Measurements from ENCODE around the gene FILIP1. TPM values are rescaled to one million over a fixed set of nuclear protein-coding genes. Genes with fewer than 3 reads are reported as not detected.

FILIP1 gene
- total RNA-seq, 3 donors from 2014 or later (not counting 1 experiment from before 2014, with no cell fraction given): not detected

DNA sequence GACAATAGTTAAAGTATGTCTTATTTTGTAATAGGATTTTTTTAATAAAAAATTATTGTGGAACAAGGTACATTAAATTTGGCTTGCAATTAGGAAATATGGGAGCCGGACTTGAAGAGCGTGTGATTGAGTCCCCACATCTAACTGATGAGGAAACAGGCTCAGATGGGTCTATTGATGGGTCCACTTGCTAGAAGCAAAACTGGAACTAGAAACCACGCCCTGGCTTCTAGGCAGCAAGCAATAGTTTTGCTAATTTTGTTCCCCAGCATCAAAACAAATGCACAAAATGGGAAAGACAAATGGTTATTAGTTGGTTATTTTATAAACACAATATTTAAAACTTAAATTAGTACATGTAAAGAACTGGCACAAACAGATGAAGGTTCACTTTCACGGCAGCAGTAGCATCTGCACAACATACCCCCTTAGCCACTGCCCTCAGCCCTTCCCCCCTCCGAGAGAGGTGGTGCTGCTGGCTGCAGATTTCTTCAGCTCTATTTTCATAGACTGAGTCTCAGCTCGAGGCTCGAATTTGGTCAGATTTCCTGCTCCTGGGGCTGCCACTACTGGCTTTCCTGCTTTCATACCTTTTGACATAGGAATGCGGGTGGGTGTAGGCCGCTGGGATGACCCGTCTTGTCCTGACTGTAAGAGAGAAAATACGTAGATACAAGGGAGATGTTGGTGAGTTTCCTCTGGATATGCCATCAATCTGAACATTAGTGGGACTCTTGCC lies 185.2 kb downstream of the FILIP1 start:
- H3K4me3 ChIP-seq (ENCODE audit: low read length): no peak overlapping the region
- H3K4me1 Mint-ChIP-seq: no peaks in the 10 kb centered on the region
- H3K4me3 Mint-ChIP-seq: no peak overlapping the region
- ATAC-seq: no peak
- H3K27ac Mint-ChIP-seq: no peak overlapping the region
- no peaks in the 10 kb centered on the region for H3K9me3 ChIP-seq (ENCODE audit: control insufficient read depth, insufficient read depth, low read length)
- H3K9me3 Mint-ChIP-seq: no peaks in the 10 kb centered on the region
- 73% methylated on average over 10 of the region's 11 CpGs for WGBS (ENCODE audit: insufficient coverage)
- H3K27ac ChIP-seq (ENCODE audit: low read length): no peak overlapping the region
- TF ChIP-seq, protein P1, sequence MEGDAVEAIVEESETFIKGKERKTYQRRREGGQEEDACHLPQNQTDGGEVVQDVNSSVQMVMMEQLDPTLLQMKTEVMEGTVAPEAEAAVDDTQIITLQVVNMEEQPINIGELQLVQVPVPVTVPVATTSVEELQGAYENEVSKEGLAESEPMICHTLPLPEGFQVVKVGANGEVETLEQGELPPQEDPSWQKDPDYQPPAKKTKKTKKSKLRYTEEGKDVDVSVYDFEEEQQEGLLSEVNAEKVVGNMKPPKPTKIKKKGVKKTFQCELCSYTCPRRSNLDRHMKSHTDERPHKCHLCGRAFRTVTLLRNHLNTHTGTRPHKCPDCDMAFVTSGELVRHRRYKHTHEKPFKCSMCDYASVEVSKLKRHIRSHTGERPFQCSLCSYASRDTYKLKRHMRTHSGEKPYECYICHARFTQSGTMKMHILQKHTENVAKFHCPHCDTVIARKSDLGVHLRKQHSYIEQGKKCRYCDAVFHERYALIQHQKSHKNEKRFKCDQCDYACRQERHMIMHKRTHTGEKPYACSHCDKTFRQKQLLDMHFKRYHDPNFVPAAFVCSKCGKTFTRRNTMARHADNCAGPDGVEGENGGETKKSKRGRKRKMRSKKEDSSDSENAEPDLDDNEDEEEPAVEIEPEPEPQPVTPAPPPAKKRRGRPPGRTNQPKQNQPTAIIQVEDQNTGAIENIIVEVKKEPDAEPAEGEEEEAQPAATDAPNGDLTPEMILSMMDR (IDR thresholded peaks at IDR 0.05): no peak
- H3K27me3 ChIP-seq (ENCODE audit: control insufficient read depth, insufficient read depth, low read length): peaks cover 5% of the 10 kb centered on the region
- H3K4me1 ChIP-seq (ENCODE audit: control insufficient read depth, insufficient read depth, low read length): no peaks in the 10 kb centered on the region
- no peaks in the 10 kb centered on the region for H3K36me3 Mint-ChIP-seq
- intact Hi-C loops (cut with micrococcal nuclease): no loop called here
- H3K36me3 ChIP-seq (ENCODE audit: control insufficient read depth, insufficient read depth, low read length): no peaks in the 10 kb centered on the region
- H3K27me3 Mint-ChIP-seq (ENCODE audit: low read depth in 2 of 2): peaks cover 9 to 16% of the 10 kb centered on the region in 2 donors
- no peak for DNase-seq

DNA sequence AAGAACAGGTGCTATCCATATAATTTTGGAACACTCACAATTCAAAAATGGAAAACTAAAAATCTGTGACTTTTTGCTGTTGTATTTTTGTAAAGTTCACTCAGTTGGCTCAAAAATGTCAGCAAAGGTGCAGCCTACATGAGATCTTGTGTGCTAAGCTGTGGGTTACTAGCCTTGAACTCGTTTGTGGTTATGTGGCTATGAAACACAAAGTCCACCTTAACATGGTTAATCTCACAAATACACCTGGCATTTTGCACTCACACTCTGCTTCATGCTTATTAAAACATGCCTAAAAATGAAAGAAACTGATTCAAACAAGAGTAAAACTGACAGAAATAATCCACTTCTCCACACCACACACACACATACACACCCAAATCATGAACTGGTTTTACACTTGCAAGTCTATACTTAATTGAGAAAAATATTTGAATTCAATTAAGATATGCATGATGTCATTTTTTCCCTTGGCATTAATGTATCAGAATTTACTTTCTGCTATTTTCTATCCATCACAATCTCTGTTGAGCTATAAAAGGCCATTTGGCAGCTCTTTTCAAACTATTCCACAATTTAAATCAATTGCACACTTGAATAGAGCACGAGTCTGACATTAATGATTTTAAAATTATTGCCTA lies 186.1 kb downstream of the FILIP1 start:
- Mint-ChIP-seq H3K27me3 (ENCODE audit: low read depth in 2 of 2) (peaks cover 8 to 14% of the 10 kb centered on the region in 2 donors), H3K4me1 (no peaks in the 10 kb centered on the region), H3K9me3 (no peaks in the 10 kb centered on the region), H3K27ac (no peak overlapping the region), H3K4me3 (no peak overlapping the region), H3K36me3 (no peaks in the 10 kb centered on the region)
- Histone ChIP-seq H3K9me3 (ENCODE audit: control insufficient read depth, insufficient read depth, low read length) (no peaks in the 10 kb centered on the region), H3K27ac (ENCODE audit: low read length) (no peak overlapping the region), H3K27me3 (ENCODE audit: control insufficient read depth, insufficient read depth, low read length) (peaks cover 5% of the 10 kb centered on the region), H3K4me3 (ENCODE audit: low read length) (no peak overlapping the region), H3K4me1 (ENCODE audit: control insufficient read depth, insufficient read depth, low read length) (no peaks in the 10 kb centered on the region), H3K36me3 (ENCODE audit: control insufficient read depth, insufficient read depth, low read length) (no peaks in the 10 kb centered on the region)
- DNase-seq (no peak), ATAC-seq (no peak)
- TF ChIP-seq, protein P1 (IDR thresholded peaks at IDR 0.05): no peak
- WGBS (ENCODE audit: insufficient coverage): no CpG with 5 or more reads among the region's 2 CpGs
- intact Hi-C loops (cut with micrococcal nuclease): no loop called here

DNA sequence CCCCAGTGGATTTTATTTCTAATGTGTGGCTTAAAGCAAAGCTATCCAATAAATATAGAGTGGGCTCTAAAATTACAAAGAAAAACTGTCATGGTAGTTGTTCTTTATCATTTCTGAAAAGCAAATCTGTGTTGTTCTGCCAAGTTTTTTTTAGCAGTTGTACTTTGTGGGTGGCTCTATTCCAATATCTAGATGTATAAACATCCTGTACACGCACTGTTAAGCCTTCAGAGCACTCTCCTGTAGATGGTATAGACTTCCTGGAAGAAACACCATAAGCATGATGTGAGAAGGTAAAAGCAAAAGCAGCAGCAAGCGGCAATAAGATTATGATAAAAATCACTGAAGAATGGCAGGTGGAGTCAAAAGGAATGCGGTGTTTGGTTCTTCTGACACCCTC lies 187.5 kb downstream of the FILIP1 start:
- Mint-ChIP-seq H3K4me1 (no peaks in the 10 kb centered on the region), H3K27ac (no peak overlapping the region), H3K4me3 (no peak overlapping the region), H3K36me3 (no peaks in the 10 kb centered on the region), H3K9me3 (no peaks in the 10 kb centered on the region), H3K27me3 (ENCODE audit: low read depth in 2 of 2) (peaks cover 8 to 14% of the 10 kb centered on the region in 2 donors)
- no peak for DNase-seq
- TF ChIP-seq, protein P1 (IDR thresholded peaks at IDR 0.05): no peak
- Histone ChIP-seq H3K4me3 (ENCODE audit: low read length) (no peak overlapping the region), H3K9me3 (ENCODE audit: control insufficient read depth, insufficient read depth, low read length) (no peaks in the 10 kb centered on the region), H3K27me3 (ENCODE audit: control insufficient read depth, insufficient read depth, low read length) (peaks cover 5% of the 10 kb centered on the region), H3K4me1 (ENCODE audit: control insufficient read depth, insufficient read depth, low read length) (no peaks in the 10 kb centered on the region), H3K27ac (ENCODE audit: low read length) (no peak overlapping the region), H3K36me3 (ENCODE audit: control insufficient read depth, insufficient read depth, low read length) (no peaks in the 10 kb centered on the region)
- ATAC-seq: no peak
- intact Hi-C loops (cut with micrococcal nuclease): no loop called here
- WGBS (ENCODE audit: insufficient coverage): 82% methylated on average over 1 of the region's 3 CpGs
